Kidney glomerular epithelial cell (primary cell): Measurements from ENCODE around the gene TRAPPC14.
"Not testable (repeated sequence)": the region's sequence is repeated elsewhere in the genome, so short reads cannot be mapped to it uniquely, and the experiment has no call there.

Source experiments
- DNase-seq: peaks from one replicate; lab custom pipeline; 2025; lab: John Stamatoyannopoulos, UW

Gene TRAPPC14

DNA sequence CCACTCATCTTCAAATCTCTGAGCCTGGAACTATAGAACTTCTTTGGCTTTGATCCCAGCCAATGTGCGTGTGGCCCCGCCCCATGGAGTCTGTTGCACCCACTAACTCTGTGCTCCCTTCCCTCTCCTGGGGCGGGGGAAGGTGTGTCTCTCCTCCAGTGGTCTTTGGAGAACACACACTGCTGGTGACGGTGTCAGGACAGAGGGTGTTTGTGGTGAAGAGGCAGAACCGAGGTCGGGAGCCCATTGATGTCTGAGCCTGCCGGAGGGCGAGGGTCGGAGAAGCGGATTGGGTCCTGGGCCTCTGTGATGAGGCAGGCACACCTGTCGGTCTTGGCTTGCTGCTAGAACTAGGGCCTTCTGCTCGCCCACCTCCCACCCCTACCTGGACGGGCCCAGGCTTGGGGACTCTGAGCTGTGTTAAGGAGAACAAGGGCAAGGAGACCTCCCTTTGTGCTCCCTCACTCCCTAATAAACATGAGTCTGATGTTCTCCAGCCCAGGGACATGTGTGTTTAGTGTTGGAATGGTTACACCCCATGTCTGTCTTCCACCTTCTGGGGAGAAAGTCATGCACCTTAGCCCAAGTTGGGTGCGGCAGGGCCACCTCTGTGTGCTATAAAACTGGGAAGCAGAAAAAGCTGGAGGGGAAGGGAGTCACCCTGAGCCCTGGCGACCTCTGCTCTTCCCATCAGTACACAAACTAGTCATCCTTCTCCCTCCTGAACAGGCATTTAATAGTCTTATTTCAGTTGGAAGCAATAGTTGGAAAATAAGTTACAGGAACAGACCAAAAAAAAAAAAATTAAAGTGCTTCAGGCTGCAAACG lies 4.6 kb downstream of the TRAPPC14 start:
- no peak for DNase-seq

DNA sequence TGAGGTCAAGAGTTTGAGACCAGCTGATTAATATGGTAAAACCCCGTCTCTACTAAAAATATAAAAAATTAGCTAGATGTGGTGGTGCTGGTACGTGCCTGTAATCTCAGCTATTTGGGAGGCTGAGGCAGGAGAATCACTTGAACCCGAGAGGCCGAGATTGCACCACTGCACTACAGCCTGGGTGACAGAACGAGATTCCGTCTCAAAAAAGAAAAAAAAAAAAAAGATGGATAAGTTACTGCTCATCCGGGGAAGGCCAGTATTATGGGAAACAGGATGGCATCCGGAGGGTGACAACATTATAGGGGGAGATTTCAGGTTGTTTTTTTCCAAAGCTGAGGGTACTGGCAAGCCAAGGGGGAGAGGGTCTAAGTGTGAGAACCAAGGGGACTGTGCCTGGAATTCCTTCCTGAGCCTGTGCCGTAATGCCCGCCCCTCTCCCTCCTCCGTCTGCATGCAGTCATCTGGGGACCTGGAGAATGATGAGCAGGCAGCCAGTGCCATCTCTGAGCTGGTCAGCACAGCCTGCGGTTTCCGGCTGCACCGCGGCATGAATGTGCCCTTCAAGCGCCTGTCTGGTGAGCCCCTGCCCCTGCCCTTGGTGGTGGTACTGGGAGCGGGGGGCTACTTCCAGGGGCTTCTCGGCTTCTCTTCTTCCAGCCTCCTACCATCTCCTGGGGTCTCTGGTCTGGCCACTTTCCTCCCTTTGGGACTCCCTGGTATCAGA lies 5.4 kb downstream of the TRAPPC14 start:
- DNase-seq = no peak

DNA sequence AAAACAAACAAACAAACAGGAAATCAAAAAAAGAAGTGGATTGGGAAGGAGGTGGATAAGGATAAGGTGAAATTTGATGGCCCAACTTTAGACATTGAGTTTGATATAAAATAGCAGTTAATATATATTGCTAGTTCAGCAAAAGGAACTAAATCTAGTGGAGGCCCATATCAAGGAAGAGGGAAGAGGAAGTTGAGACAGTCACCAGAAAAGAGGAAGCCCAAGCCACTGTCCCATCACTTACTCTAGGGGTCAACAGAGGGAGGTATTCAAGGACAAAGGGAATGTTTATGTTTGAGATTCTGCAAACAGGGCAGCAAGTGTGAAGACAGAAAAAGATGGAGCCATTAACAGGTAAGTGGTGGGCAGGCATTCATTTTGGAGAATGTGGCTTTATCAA lies 6.1 kb downstream of the TRAPPC14 start:
- DNase-seq = no peak

DNA sequence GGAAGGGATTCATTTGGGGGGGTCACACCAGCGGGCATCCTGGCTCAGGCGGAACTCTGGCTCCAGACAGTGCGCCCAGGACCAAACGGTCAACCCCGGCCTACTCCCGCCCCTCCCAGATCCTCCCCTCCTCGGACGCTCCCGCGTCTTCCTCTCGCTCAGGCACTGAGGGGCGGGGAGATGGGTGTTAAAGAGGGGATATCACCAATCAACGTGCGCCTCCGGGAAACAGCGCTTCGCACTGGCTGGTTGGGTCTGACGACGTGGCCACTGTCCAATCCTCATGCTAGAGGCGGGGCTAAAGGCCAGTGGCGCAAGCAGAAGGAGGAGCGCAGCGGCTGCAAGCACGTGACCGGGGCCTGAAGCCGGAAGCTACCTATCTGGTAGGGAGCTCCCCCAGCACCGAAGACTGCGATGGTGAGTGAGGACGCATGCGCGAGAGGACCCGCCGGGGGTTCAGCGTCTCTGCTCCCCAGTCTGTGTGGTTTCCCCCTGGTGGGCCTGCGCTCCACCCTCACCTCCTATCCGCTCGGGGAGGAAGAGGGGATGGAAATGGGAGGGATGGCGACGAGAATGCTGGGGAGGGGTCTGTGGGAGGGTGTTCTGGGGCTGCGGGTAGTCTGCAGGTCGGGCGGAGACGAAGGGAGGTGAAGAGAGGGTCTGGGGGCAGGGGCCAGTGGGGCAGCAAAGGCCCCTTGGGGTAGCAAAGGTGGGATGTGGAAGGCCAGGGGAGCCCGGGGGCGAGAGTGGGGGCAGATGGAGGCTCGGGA lies 9.8 kb downstream of the TRAPPC14 start, which contains the start of gene LAMTOR4:
Gene LAMTOR4, plus strand, starts transcription at position 360 of the 770 bp plus-strand sequence. Its CDS starts 55 bp downstream, at position 415.
- peak; percentile 98 for DNase-seq

DNA sequence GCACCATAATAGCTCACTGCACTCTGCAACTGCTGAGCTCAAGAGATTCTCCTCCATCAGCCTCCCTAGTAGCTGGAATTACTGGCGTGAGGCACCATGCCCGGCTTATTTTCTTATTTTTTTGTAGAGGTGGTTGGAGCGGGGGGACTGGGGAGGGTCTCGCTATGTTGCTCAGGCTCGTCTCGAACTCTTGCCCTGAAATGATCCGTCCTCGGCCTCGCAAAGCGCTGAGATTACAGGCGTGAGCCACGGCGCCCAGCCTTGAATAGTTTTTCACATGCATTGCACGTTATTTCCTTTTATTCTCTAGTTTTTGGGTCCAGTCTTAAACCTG lies 10.3 kb downstream of the TRAPPC14 start:
- no peak for DNase-seq

DNA sequence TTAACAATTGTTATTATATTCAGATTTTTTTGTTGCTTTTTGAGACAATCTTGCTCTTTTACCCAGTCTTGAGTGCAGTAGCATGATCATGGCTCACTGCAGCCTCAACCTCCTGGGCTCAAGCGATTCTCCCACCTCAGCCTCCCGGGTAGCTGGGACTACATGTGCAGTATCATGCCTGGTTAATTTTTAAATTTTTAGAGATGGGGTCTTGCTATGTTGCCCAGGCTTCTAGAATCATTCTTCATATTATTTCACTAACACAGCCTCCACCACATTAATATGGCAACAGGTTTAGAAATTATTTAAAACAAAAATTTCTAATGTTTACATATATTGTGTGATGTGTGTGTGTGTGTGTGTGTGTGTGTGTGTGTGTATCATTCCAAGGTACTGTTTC lies 11.2 kb downstream of the TRAPPC14 start:
- DNase-seq = no peak

DNA sequence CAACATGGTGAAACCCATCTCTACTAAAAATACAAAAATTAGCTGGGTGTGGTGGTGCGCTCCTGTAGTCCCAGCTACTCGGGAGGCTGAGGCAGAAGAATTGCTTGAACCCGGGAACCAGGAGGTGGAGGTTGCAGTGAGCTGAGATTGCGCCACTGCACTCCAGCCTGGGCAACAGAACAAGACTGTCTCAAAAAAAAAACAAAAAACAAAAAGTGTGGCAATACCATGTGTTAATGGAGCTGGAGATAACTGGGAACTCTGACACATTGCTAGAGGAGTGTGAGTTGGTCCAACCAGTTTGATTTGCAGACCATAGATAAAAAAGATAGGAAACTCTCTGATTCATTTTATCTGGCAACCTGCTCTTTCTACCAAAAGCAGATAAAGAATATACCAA lies 12.2 kb downstream of the TRAPPC14 start:
- not testable (repeated sequence) for DNase-seq

DNA sequence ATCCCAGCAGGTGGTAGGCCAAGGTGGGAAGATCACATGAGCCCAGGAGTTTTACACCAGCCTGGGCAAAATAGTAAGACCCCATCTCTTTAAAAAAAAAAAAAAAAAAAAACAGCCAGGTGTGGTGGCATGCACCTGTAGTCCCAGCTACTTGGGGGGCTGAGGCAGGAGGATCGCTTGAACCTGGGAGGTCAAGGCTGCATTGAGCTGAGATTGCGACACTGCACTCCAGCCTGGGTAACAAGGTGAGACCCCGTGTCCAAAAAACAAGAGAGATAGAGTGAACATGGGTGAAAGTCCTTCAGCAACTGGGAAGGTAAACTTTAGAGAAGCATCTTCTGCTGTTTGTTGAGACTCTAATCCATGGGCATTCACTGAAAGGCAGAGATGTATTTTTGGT lies 16.1 kb downstream of the TRAPPC14 start:
- DNase-seq = no peak

DNA sequence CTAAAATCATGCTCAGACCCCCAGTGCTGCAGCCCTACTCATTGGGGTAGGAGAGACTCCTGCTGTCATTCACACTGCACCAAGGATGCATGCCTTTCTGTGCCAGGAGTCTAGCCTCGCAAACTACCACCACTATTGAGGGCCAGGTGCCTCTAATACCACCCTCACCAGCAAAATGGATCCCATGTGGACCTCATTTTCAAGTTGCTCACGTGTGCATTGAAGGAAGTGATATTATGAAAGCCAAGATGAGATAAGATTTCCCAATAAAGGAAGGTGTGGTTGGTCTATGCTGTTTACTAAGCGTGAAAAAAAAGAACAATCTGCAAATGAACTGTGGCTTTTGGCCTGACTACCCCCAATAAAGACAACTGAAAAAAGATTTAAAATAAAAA lies 17.0 kb downstream of the TRAPPC14 start:
- no peak for DNase-seq

DNA sequence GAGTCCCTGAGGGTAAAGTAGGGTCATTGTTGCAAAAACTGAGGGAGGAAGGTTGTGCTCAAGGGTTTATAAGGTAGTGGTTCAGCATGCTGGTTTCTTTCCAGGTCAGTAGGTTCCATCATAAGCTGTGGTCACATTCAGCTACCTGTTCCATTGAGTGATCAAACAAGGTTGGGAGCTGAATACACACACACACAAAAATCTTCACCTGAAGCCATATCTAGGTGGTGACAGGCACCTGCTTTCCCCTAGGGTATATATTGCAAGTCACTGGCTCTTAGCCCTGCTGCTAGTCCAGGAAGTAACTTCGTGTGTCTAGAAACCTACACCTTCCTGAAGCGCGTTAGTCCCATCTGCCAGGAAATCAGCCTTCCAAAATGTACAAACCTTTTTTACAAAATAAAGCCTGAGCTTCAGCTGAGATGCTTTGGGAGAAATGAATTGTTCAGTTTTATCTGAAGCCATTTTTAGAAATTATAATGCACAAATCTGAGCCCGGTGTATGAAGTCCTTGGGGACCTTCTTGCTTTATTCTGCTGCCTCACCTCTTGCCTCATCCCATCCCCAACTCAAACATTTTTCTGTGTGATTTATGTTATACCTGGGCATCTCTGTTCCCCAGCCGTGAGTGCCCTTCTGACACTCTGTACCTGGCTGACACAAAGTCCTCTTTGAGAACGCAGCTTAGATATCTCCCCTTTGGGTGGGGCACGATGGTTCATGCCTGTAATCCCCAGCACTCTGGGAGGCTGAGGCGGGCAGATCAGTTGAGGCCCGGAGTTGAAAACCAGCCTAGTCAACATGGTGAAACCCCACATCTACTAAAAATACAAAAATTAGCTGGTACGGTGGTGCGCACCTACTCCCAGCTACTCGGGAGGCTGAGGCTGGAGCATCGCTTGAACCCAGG lies 20.4 kb downstream of the TRAPPC14 start:
- DNase-seq = peak; percentile 10

DNA sequence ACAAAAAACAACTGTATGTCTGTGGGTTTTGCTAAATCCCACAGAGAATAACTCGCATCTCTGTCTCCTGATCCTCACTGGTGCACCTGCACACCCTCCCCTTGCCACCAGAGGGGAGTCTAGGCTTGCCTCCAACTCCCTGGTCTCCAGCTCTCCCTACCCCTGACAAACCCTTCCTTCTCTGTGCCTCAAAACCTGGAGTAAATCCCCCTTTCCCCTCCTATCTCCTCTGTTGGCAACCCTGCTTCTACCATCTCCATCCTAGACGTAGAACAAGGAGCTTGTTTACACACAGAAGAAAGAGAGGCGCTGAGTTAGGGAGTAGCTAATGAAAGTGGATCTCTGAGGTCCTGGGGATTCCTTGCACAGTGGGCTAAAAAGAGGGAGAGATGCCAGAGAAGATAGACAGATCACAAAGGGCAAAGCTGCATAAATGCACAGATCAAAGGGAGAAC lies 25.8 kb downstream of the TRAPPC14 start:
- DNase-seq = peak; percentile 79

DNA sequence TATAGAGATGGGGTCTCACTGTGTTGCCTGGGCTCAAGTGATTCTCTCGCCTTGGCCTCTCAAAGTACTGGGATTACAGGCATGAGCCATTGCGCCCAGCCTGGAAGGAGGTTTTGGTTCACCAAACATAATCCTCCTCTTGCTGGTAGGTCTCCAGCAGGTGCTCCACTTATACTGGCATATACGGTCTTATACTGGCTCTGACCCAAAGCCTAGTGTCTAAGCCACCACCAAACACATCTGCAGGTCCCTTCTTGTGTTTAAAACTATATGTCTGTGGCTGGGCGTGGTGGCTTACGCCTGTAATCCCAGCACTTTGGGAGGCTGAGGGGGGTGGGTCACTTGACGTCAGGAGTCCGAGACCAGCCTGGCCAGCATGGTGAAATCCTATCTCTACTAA lies 26.4 kb downstream of the TRAPPC14 start:
- no peak for DNase-seq

DNA sequence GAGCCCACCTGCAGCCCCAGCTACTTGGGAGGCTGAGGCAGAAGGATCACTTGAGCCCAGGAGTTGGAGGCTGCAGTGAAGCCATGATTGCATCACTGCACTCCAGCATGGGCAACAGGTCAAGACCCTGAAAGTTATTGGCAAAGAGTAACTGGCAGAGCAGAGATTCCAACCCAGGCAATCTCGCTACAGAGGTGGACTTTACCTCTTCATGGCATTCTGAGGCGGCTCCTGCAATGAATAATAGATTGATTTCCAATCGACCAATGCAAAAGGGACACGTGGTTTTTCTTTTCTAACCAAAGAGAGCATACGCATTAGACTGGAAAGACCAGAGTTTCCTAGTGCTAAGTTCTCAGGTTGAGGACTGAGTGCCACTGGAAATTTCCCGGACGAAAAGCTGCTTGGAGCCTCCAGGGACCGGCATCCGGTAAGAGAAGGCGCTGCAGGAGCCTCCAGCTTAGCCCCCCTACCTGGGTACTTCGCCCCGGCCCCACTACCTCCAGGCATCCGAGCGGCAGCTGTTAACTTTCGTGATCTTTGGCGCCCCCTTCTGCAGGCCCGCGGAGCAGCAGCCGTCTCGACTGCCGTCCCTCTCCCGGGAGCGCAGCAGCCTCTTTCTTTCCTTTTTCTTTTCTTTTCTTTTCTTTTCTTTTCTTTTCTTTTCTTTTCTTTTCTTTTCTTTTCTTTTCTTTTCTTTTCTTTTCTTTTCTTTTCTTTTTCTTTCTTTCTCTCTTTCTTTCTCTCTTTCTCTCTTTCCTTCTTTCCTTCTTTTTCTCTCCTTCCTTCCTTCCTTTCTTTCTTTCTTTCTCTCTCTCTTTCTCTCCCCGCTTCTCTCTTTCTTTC lies 27.7 kb downstream of the TRAPPC14 start:
- DNase-seq = peak; percentile 24

DNA sequence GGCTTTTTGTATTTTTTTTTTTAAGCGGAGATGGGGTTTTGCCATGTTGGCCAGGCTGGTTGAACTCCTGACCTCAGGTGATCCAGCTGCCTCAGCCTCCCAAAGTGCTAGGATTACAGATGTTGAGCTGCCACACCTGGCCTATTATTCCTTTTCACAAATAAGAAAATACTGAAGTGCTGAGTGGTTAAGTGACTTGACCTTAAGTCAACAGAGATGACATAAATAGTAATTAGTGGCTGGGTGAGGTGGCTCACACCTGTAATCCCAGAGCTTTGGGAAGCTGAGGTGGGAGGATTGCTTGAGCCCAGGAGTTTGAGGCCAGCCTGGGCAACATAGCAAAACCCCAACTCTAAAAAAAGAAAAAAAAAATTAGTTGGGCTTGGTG lies 28.3 kb downstream of the TRAPPC14 start:
- DNase-seq = not testable (repeated sequence)

DNA sequence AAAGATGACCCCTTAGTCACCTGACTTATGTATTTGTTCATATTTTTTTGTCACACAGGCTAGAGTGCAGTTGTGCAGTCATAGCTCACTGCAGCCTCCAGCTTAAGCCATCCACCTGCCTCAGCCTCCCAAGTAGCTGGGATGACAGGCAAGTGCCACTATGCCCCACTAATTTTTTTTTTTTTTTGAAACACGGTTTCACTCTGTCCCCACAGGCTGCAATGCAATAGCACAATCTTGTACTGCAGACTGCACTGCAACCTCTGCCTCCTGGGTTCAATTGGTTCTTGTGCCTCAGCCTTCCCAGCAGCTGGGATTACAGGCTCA lies 29.9 kb downstream of the TRAPPC14 start:
- no peak for DNase-seq

DNA sequence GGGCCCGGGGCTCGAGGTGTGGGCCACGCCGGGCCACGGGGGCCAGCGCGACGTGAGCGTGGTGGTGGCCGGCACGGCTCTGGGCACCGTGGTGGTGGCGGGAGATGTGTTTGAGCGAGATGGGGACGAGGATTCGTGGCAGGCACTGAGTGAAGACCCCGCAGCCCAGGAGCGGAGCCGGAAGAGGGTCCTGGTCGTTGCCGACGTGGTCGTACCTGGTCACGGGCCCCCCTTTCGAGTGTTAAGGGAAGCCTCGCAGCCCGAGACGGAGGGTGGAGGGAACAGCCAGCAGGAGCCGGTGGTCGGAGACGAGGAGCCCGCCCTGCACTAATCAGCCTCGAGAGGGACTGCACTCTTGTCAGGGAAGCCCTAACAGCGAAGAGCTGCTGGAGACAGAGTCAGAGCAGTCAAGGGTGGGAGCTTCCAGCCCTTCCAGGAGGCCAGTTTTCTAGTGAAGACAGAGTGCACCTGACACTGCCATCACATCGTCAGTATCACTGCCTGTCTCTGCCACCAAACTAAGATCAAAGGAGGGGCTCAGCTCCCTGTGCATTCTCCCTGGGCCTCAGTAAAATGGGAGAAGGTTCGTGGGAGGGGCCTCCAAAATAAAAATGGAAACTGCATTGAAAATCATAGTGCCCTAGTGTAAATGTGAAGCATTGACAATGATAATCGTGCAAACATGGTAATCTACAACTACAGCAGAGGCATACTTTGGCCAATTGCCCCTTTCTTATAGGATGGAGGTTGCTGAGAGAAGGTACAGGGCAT lies 30.5 kb downstream of the TRAPPC14 start:
- DNase-seq = no peak

DNA sequence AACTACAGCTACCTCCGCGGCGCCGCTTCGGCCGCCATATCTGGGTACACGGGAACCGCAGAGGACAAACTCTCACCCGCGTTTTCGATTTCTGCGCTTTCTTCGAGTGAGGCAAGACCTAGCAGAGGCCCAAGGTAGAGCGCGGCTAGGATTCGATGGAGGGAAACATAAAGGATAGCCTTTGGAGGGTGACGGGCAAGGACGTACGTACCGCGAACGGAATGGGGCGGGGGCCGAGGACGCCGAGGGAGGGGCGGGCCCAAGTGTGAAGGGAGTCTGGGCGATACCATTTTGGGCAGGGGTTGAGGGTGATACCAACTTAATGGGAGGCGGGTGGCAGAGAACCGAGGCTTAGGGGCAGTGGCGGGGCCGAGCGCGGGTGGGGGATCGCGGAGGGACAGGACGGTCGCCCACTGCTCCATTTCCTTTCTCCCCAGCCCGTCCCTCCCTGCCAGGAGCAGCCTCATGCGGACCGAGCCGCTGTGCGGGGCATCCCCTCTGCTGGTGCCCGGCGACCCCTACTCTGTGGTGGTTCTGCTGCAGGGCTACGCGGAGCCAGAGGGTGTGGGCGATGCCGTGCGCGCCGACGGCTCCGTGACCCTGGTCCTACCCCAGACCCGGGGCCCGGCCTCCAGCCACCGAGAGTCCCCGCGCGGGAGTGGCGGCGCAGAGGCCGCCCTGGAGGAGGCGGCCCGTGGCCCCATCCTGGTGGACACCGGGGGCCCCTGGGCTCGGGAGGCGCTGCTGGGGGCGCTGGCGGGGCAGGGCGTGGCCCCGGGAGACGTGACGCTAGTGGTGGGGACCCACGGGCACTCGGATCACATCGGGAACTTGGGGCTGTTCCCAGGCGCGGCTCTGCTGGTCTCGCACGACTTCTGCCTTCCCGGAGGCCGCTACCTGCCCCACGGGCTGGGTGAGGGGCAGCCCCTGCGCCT lies 31.3 kb downstream of the TRAPPC14 start, which contains the start of gene MBLAC1:
Gene MBLAC1, plus strand, starts transcription at position 37 of the 935 bp plus-strand sequence. Its CDS starts 429 bp downstream, at position 466.
- DNase-seq = peak; percentile 88

DNA sequence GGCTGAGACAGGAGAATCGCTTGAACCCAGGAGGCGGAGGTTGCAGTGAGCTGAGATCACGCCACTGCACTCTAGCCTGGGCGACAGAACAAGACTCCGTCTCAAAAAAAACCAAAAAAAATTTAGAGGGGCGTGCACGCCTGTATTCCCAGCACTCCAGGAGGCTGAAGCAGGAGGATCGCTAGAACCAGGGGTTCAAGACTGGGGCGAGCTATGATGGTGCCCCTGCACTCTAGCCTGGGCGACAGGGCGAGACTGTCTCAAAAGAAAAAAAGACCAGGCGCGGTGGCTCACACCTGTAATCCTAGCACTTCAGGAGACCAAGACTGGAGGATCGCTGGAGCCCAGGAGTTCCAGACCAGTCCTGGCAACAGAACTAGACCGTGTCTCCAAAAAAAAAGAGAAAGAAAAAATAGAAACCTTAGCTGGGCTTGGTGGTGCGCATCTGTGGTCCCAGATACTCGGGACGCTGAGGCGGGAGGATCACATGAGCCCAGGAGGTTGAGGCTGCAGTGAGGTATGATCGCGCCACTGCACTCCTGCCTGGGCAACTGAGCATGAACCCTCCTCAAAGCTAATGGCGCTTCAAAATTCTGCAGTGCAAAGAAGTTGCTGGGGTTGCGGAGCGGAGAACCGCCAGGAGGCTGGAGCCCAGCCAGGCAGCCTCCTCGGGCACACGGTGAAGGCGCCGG lies 32.1 kb downstream of the TRAPPC14 start:
- DNase-seq = peak; percentile 77
